ENCODE data around the gene FLNB.
A peak's percentile ranks its signal among the peaks of the same experiment; 100 is the strongest.

FLNB gene

GRCh38 chr3:58148049-58148448, 139.8 kb downstream of the FLNB start:
- no peak for DNase-seq

GRCh38 chr3:58150130-58150809, 142.0 kb downstream of the FLNB start:
- no peak for DNase-seq

GRCh38 chr3:58150810-58151199, 142.6 kb downstream of the FLNB start:
- no peak for DNase-seq

GRCh38 chr3:58151637-58152036, 143.4 kb downstream of the FLNB start:
- no peak for DNase-seq

GRCh38 chr3:58152225-58153015, 144.2 kb downstream of the FLNB start:
- no peak for DNase-seq

GRCh38 chr3:58153371-58153770, 145.1 kb downstream of the FLNB start:
- no peak for DNase-seq

- DNase-seq = no peak
Observed at GRCh38 chr3:58154626-58155449, 146.6 kb downstream of the FLNB start.

GRCh38 chr3:58155838-58156237, 147.6 kb downstream of the FLNB start:
- DNase-seq = no peak

GRCh38 chr3:58157700-58158099, 149.5 kb downstream of the FLNB start:
- DNase-seq = no peak

GRCh38 chr3:58158442-58159153, 150.4 kb downstream of the FLNB start:
- DNase-seq = no peak

- DNase-seq = no peak
Observed at GRCh38 chr3:58160399-58160798, 152.2 kb downstream of the FLNB start.

GRCh38 chr3:58161435-58162398, 153.5 kb downstream of the FLNB start:
- peak; percentile 96 for DNase-seq

- DNase-seq = no peak
Observed at GRCh38 chr3:58163234-58163633, 155.0 kb downstream of the FLNB start.

- DNase-seq = peak; percentile 31
Observed at GRCh38 chr3:58164199-58164879, 156.1 kb downstream of the FLNB start.

GRCh38 chr3:58164906-58165821, 156.9 kb downstream of the FLNB start:
- DNase-seq = no peak

GRCh38 chr3:58167431-58168351, 159.5 kb downstream of the FLNB start:
- DNase-seq = peak; percentile 63

- DNase-seq = no peak
Observed at GRCh38 chr3:58168498-58168897, 160.3 kb downstream of the FLNB start.

- DNase-seq = no peak
Observed at GRCh38 chr3:58169371-58169770, 161.1 kb downstream of the FLNB start.

GRCh38 chr3:58170376-58170775, 162.2 kb downstream of the FLNB start:
- no peak for DNase-seq
